ENCODE data around the gene MST1R.
"Not testable (repeated sequence)": the region's sequence is repeated elsewhere in the genome, so short reads cannot be mapped to it uniquely, and the experiment has no call there.

MST1R gene

DNA sequence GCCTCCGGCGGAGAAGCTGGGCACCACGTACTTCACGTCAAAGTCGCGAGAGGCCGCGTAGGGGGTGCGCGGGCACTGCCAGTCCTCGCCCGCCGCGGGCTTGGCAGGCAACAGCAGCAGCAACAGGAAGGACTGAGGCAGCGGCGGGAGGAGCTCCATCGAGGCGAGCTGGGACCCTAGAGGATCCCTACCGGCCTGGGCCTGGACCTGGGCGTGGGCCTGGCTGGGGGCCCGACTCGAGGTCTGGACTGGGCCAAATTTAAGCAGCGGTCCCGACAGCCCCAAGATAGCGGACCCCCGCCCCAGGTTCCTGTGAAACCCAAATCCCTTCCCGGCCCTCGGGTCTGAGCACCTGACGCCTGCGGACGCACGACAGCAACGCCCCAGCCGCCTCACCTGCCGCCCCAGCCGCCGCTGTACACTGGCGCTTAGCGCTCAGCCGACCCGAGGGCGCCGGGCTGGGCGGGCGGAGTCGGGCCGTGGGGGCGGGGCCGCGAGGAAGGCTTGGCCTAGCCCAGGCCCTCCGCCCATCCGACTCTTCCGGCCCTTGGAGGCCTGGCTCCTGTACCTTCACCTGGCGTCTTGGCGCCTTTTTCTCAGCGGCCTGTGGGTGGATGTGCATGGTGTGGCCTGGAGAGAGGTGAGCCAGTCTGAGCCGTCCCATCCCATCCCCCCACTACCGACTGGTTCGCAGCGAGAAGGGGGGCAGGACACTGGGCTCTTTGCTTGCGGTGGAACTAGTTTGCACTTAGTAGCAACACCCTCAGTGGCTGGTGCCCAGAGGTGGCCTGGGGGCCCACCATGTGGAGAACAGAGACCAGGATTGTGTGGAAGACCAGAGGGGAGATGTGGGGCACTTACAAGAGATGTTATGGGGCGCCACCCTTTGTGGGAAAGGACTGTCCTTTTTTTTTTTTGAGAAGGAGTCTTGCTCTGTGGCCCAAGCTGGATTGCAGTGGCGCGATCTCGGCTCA lies at the start of gene MST1R:
MST1R (minus strand) TSS at position 423 of the 974 bp plus-strand sequence; CDS start at position 159, 264 bp downstream.
- DNase-seq (ENCODE audit: low spot score) = peak; percentile 85

DNA sequence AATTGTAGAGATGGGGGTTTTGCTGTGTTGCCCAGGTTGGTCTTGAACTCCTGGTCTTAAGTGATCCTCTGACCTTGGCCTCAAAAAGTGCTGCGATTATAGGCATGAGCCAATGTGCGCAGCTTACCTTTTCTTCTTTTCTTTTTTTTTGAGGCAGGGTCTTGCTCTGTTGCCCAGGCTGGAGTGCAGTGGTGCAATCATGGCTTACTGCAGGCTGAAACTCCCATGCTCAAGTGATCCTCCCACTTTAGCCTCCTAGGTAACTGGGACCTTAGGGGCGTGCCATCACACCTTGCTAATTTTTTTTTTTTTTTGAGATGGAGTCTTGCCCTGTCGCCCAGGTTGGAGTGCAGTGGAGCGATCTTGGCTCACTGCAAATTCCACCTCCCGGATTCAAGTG lies 49.3 kb upstream of the MST1R start:
- DNase-seq (ENCODE audit: low spot score) = no peak

GRCh38 chr3:49942651-49943050 lies 39.0 kb upstream of the MST1R start:
- DNase-seq (ENCODE audit: low spot score) = no peak

DNA sequence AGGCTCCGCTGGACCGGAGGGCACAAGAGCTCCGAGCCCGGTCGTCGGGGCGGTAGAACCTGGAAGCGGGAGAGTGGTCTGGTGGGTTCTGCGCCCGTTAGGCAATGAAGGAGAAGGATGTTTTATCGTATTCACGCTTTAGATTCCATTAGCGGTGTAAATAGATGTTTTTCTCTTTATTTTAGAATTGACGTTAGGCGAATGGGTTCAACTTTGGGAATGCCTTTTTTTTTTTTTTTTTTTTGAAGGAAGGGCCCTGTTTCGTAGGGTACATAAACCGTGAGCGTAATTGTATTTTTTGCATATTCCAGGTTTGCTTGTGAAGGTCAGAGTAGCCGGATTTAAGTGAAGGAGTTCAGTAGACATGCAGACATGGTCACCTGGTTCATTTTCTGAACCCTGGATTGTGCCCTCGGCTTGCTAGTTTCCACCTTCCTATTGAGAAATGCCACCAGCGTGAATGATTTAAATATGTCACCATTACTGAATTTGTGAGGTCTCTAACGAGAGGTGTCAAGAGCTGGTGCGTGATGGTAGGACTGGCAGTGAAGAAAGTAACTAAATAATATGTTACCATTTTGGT lies 37.1 kb upstream of the MST1R start:
- no peak for DNase-seq (ENCODE audit: low spot score)

DNA sequence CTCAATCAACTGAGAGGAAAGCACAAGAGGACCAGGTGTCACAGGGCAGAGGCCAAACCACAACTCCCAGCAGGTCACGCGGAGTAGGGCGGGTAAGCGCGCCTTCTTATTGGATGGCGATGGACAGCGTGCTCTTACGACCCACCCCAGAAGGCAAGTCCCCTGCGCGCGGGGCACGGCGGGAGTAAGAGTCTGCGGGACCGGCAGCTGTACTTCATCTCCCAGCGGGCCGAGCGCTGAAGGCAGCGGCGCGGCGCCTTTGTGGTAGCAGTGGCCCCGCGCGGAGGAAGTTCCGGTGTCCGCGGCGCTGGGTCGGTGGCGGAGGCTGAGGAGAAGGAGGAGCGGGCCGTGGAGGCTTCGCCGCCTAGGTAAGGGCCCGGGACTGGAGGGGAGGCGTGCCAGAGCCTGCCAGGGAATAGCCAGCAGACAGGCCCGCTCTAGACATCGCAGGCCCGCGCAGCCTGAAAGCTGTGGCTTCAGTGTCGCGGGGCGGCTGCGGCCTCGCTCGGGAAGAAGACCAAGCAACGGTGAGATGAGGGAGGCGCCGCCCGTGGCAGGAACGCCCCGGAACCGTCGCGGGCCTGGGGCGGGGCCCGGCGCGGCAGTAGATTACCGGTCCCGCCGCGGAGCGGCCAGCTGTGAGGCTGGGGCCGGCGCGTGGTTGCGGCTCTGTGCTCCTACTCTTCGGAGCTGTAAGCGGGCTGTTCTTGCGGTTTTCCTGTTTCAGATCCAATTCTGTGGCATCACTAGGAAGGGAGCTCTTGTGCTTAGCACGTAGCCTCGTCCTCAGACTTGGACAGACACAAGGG lies 36.4 kb upstream of the MST1R start, which contains the start of gene RBM6:
RBM6 (plus strand) TSS at position 293 of the 809 bp plus-strand sequence. CDS start 22,492 bp downstream, outside the sequence.
- DNase-seq (ENCODE audit: low spot score) = peak; percentile 98

GRCh38 chr3:49937090-49937489 lies 33.4 kb upstream of the MST1R start:
- DNase-seq (ENCODE audit: low spot score) = no peak

- DNase-seq (ENCODE audit: low spot score) = not testable (repeated sequence)
These were observed 28.6 kb upstream of the MST1R start for GRCh38 chr3:49932281-49932680.

DNA sequence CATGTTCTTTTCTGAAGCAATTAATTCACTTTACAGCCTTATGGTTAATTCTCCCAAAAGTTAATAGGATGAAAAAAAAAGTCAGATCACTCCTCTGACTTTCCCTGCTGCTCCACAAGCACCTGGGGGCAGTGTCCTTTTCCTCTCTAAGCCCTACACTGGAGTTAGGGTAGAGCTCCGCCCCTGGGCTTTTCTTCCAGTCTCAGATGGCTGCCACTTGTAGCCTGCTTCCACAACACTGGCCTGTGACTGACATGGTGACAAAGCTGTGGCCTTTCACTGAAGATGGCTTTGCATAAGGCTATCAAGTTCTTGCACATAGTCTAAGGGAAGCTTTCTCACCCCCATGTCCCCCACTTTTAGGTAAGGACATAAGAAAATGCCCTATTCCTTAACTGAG lies 27.2 kb upstream of the MST1R start:
- no peak for DNase-seq (ENCODE audit: low spot score)

- no peak for DNase-seq (ENCODE audit: low spot score)
These were observed 26.6 kb upstream of the MST1R start for GRCh38 chr3:49930168-49930690.

DNA sequence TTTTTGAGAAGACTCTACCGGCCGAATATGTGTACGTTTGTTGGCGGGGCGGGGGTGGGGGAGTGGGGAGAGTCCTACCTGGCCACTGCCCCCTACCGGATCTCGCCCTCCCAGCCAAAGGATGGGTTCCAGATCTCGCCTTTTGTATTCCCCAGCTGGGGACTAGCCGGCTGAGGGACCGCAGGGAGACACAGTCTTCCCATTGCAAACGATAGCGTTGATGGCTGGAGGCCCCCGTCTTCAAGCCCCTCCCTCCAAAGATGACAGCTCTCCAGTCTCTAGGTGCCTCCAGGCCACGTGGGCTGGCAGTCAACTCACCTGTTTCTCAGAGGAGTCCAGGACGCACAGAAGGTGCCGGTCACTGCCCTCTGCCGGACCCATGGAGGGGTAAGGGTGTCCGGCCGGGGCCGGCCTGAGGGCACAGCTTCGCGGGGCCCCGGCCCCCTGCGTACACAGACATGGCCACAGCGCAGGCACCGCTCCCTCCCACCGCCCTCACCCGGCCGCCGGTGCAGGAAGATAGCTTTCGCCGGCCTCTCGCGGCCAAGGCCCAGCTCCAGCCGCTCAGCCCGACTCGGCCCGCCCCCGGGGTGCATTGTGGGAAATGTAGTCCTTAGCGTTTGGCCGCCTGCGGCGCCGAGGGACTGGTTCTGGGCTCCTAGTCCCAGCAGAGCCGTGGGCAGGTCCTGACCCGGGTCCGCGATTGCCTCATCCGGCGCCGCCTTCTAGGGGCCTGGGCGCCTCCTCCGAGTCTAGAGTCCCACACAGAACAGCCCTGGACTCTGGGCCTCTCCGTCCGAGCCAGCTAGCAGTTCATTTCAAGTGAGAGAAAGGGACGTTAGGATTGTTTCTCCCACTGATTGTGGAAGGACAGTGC lies 25.9 kb upstream of the MST1R start, which contains the start of gene MON1A:
MON1A (minus strand) TSS at position 521 of the 877 bp plus-strand sequence. CDS start 16,465 bp downstream, outside the sequence.
- DNase-seq (ENCODE audit: low spot score) = peak; percentile 90

DNA sequence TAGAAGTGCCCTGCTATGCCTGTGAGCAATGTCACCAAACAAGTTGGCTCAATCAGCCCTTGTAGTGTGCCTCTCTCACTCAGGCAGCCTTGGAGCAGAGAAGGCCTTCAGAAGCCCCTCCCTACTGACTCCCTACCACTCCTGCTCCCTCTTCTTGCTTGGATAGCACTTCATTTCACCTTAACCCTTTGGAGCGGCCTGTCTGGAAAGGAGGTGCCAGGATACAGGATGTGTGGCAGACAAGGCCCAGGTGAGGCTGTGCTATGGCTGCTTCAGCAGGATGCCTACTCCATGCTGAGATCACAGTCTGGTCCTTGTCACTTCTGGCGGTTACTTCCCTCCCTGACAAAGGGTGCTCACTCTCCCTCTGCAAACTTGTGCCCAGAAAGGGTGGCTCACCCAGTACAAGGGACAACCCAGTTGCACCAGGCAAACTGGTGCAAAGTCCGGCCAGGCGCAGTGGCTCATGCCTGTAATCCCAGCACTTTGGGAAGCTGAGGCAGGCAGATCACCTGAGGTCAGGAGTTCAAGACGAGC lies 24.9 kb upstream of the MST1R start:
- DNase-seq (ENCODE audit: low spot score) = no peak

- no peak for DNase-seq (ENCODE audit: low spot score)
These were observed 24.1 kb upstream of the MST1R start for GRCh38 chr3:49927798-49928197.

DNA sequence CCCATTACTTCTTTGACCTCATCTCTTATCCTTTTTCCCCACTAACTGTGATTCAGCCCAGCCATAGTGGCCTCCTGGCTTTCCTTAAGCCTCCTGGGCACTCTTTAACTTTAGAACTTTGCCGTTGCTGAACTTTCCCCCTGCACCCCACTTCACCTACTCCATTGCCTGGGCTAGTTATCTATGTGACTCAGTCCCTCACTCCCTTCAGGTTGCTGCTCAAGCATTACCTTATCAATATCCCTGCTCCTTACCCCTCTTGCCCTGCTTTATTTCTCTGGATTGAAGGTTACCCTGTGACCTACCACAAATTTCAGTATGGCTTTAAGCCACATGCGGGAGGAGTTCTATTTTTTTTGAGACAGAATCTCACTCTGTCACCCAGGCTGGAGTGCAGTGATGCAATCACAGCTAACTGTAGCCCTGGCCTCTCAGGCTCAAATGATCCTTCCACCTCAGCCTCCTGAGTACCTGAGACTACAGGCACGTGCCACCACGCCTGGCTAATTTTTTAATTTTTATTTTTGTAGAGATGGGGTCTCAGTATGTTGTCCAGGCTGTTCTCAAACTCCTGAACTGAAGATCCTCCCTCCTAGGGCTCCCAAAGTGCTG lies 22.6 kb upstream of the MST1R start:
- no peak for DNase-seq (ENCODE audit: low spot score)

GRCh38 chr3:49925485-49925884 lies 21.8 kb upstream of the MST1R start:
- no peak for DNase-seq (ENCODE audit: low spot score)

DNA sequence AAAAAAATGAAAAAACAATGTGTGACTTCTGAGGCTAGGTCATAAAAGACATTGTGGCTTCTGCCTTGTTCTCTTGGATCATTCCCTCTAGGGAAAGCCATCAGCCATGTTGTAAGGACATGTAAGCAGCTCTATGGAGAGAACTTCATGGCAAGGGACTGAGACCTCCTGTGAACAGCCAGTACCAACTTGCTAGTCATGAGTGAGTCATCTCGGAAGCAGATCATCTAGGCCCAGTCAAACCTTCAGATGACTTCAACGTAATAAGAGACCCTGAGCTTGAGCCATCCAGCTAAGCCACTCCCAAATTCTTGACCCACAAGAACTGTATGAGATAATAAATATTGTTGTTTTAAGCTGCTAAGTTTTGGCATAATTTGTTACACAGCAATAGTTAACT lies 21.0 kb upstream of the MST1R start:
- peak; percentile 59 for DNase-seq (ENCODE audit: low spot score)

GRCh38 chr3:49917806-49918590 lies 14.3 kb upstream of the MST1R start:
- not testable (repeated sequence) for DNase-seq (ENCODE audit: low spot score)

- peak; percentile 44 for DNase-seq (ENCODE audit: low spot score)
These were observed 13.0 kb upstream of the MST1R start for GRCh38 chr3:49916686-49917085.

DNA sequence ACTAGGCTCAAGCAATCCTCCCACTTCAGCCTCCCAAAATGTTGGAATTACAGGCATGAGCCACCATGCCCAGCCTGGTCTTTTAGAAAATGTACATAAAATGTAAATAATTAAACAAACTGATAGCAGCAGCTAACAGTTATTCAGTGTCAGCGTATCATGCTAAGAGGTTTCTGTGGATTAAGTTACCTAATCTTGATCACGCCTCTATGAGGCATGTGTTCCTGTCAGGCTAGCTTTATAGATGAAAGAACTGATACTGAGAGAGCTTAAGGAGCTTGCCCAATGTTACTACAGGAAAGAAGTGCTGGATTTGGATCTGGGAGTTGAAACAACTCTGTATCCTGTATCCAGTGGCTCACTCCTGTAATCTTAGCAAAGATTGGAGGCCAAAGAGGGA lies 11.2 kb upstream of the MST1R start:
- DNase-seq (ENCODE audit: low spot score) = no peak

GRCh38 chr3:49912881-49913281 lies 9.2 kb upstream of the MST1R start:
- no peak for DNase-seq (ENCODE audit: low spot score)

All from AG08396 (cell line).